K562 (cell line): ENCODE results near the gene BANP. TPM values are rescaled to one million over a fixed set of nuclear protein-coding genes. Genes with fewer than 3 reads are reported as not detected.

Experiments used
- ATAC-seq: fragments of 200-7000 bp; cut with Tn5 transposase; 3 replicates; pipeline ENCODE4 v1.9.1; 2020; ENCODE audit warnings: moderate library complexity
- BruUV-seq: library from RNA; stranded (reverse); fragments of 400-500 nt; replicated peaks from 2 replicates; lab custom pipeline; 2021; lab: Mats Ljungman, UMichigan
- CTCF ChIA-PET: fragments of 300-600 bp; formaldehyde crosslinking; extraction: SDS; loops from one replicate; lab custom pipeline; 2021; ENCODE audit warnings: low intra/inter-chr PET ratio; lab: Yijun Ruan, JAX
- POLR2A ChIA-PET: fragments of 300-600, 350-650 bp; sonication (Branson Sonifier 250); formaldehyde crosslinking; extraction: SDS; loops from one replicate; lab custom pipeline; 2021; ENCODE audit warnings: antibody characterized with exemption, inconsistent platforms; lab: Yijun Ruan, JAX
- DNase-seq, 4 experiments: peaks; one replicate each; pipeline versions ENCODE4 v3.0.0 to v3.0.0-alpha.2; 2011 to 2018; ENCODE audit warnings: low spot score in 3 of 4, mixed read lengths in 3 of 4; ENCODE audit errors: extremely low read depth in 1 of 4
- FAIRE-seq: peaks from 2 replicates; lab custom pipeline; 2011; peaks lifted over from hg19 to GRCh38; lab: Jason Lieb, UNC
- H2AFZ ChIP-seq: 2 replicates; pipeline ENCODE4 v1.6.0; 2011; ENCODE audit warnings: low read depth, low read length, control low read depth, inconsistent platforms
- H3K27ac ChIP-seq: fragments of 200-600 bp; 3 replicates; pipeline ENCODE4 v1.8.0; 2011; ENCODE audit warnings: low read depth, mild to moderate bottlenecking, control low read depth, inconsistent platforms, low read length, moderate library complexity, mixed read lengths; ENCODE audit errors: extremely low read depth
- H3K27me3 ChIP-seq, 2 experiments: fragments of 300-600 bp in 1 of 2; 2 replicates in 1 of 2; 3 replicates in 1 of 2; pipeline versions ENCODE4 v1.6.0 to v1.8.0; 2011; ENCODE audit warnings: inconsistent platforms in 2 of 2, low read length in 2 of 2, mild to moderate bottlenecking in 1 of 2, mixed read lengths in 1 of 2, moderate library complexity in 1 of 2; ENCODE audit not compliant: control insufficient read depth in 2 of 2, insufficient read depth in 2 of 2
- H3K36me3 ChIP-seq: fragments of 300-600 bp; 3 replicates; pipeline ENCODE4 v1.8.0; 2011; ENCODE audit warnings: mild to moderate bottlenecking, low read length, inconsistent platforms; ENCODE audit not compliant: control insufficient read depth, insufficient read depth
- H3K4me1 ChIP-seq, 2 experiments: fragments of 200-600 bp in 1 of 2; replicated peaks in 1 of 2; 2 replicates in 1 of 2; 3 replicates in 1 of 2; pipeline versions ENCODE4 v1.5.1 to v1.8.0; 2011; ENCODE audit warnings: inconsistent platforms in 2 of 2, low read length in 2 of 2, mild to moderate bottlenecking in 1 of 2, mixed read lengths in 1 of 2, moderate library complexity in 1 of 2; ENCODE audit not compliant: control insufficient read depth in 2 of 2, insufficient read depth in 2 of 2
- H3K4me2 ChIP-seq: 2 replicates; pipeline ENCODE4 v1.6.1; 2011; ENCODE audit warnings: low read length, control low read depth, inconsistent platforms, mixed read lengths; ENCODE audit not compliant: insufficient read depth
- H3K4me3 ChIP-seq: fragments of 200-600 bp; sonication (generic), shearing (Covaris generic); 2 replicates; pipeline ENCODE4 v1.5.1; 2016; ENCODE audit warnings: control low read depth, inconsistent platforms
- H3K79me2 ChIP-seq: fragments of 200-600 bp; 3 replicates; pipeline ENCODE4 v1.8.0; 2011; ENCODE audit warnings: low read length, inconsistent platforms; ENCODE audit not compliant: control insufficient read depth, insufficient read depth
- H3K9ac ChIP-seq, 2 experiments: 2 replicates each; pipeline versions ENCODE4 v1.6.0 to v1.6.1; 2011; ENCODE audit warnings: low read depth in 2 of 2, low read length in 2 of 2, control low read depth in 1 of 2, inconsistent platforms in 1 of 2, mild to moderate bottlenecking in 1 of 2, mixed read lengths in 1 of 2; ENCODE audit not compliant: insufficient read depth in 1 of 2
- H3K9me1 ChIP-seq: one replicate; pipeline ENCODE4 v1.6.0; 2011; ENCODE audit warnings: inconsistent platforms, mild to moderate bottlenecking, low read length, moderate library complexity; ENCODE audit not compliant: control insufficient read depth, insufficient read depth
- H3K9me3 ChIP-seq: replicated peaks from 2 replicates; pipeline ENCODE4 v1.5.1; 2011; ENCODE audit warnings: low read depth, low read length, inconsistent platforms; ENCODE audit not compliant: control insufficient read depth, insufficient read depth
- H4K20me1 ChIP-seq: replicated peaks from 2 replicates; pipeline ENCODE4 v1.6.1; 2011; ENCODE audit warnings: low read length, inconsistent platforms, mixed read lengths; ENCODE audit not compliant: control insufficient read depth, insufficient read depth
- NFIC ChIP-seq: fragments of 450-650 bp; IDR thresholded peaks from 2 replicates; pipeline ENCODE4 v1.6.1; 2017; ENCODE audit warnings: mild to moderate bottlenecking, inconsistent platforms
- SAFB ChIP-seq: fragments of 200-400 bp; formaldehyde crosslinking; IDR thresholded peaks from 2 replicates; pipeline ENCODE4 v1.6.1; 2017; ENCODE audit warnings: low read depth, low read length, borderline replicate concordance
- ZFP36 ChIP-seq: fragments of 150-350 bp; IDR thresholded peaks from 2 replicates; pipeline ENCODE4 v1.6.1; 2018; ENCODE audit warnings: low read length, low read depth; ENCODE audit not compliant: partially characterized antibody
- ZNF699 ChIP-seq: fragments of 250-450 bp; sonication (Bioruptor Pico); IDR thresholded peaks from 2 replicates; pipeline ENCODE4 v1.8.0; 2021; ENCODE audit warnings: mild to moderate bottlenecking, moderate library complexity; ENCODE audit not compliant: insufficient replicate concordance
- WGBS: fragments of 100-300 bp; shearing (Covaris generic); methylation state at CpG from one replicate; pipeline ENCODE4 v1.1.6; 2016; ENCODE audit warnings: low coverage, mixed read lengths; ENCODE audit not compliant: insufficient coverage; ENCODE audit errors: missing lambda C conversion rate; 5-methylcytosine and 5-hydroxymethylcytosine counted together
- in situ Hi-C: fragments of 300-500 bp; cut with MboI; formaldehyde crosslinking; loops from 4 replicates; pipeline ENCODE4 v1.15.0; 2018; ENCODE audit warnings: inconsistent platforms, mixed read lengths
- intact Hi-C: fragments of 100-400 bp; cut with micrococcal nuclease; formaldehyde crosslinking; loops from 2 replicates; pipeline ENCODE4 v1.14.2; 2022
- polyA plus RNA-seq, 8 experiments: library from polyadenylated mRNA; depleted of rRNA in 4 of 8; stranded (reverse) in 5 of 8; unstranded in 3 of 8; fragments of >200 nt; fragmentation: Nextera tagmentation in 2 of 8; fragmentation: Illumina TruSeq in 1 of 8; extraction: Ambion mirVana in 2 of 8; extraction: Trizol in 1 of 8; gene quantifications; 2 replicates each; pipeline versions ENCODE4 v1.2.1 to v1.2.3, GENCODE V29; 2011 to 2014; ENCODE audit warnings: inconsistent platforms in 1 of 8, missing spikeins in 1 of 8
- total RNA-seq, 7 experiments: library from RNA; depleted of rRNA in 6 of 7; stranded (reverse); fragments of >200 nt in 6 of 7; fragmentation: Illumina TruSeq in 2 of 7; extraction: Trizol in 2 of 7; gene quantifications; 2 replicates each; pipeline versions ENCODE4 v1.2.1 to v1.2.3, GENCODE V29; 2011 to 2021; ENCODE audit warnings: low replicate concordance in 1 of 7
- TF ChIP-seq, protein P1 (sequence below): fragments of 200-800 bp; sonication (Bioruptor generic); IDR thresholded peaks from 2 replicates; pipeline ENCODE4 v1.6.1; 2017; ENCODE audit warnings: missing genetic modification characterization, missing compliant biosample characterization

The BANP gene
- total and polyA plus RNA-seq, 9 of the 15 experiments (the other 6 are each of a cell fraction or from before 2014, with no cell fraction given) = 4.6 to 22.1 (median 15.6) TPM

DNA sequence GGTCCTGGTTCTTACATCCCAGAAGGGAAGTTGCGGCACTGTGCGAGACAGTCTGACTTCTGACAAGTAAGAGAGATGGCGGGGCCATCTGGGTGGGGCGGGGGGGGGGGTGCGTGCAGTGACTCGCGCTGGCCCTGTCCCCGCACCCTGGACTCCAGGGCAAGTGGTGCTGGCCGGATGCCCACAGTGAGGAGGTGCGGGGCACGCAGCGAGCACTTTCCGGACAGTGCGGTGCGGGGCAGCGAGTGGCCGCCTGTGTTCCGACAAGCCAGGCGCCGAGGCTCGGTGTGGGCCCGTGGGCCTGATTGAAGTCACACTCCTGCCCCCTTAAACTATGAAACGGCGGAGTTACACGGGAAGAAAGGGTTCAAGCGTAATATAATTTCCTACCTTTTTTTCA lies 106.4 kb downstream of the BANP start:
- no peak for ATAC-seq
- no peak overlapping the region for H3K27ac ChIP-seq
- intact Hi-C loops = no loop called here
- WGBS = 95% methylated on average over 10 of the region's 26 CpGs
- no peak overlapping the region for H3K9ac ChIP-seq
- H3K36me3 ChIP-seq = peaks cover 3% of the 10 kb centered on the region; the same call in 2 of the 3 replicates
- peaks cover 3% of the 10 kb centered on the region; the same call in 1 of the 2 replicates for H3K9me3 ChIP-seq
- FAIRE-seq = no peak
- H2AFZ ChIP-seq = no peak overlapping the region
- ChIA-PET CTCF (no interaction called here), POLR2A (interaction anchor here (0.6 kb wide), 1 partner anchor 392 kb away, joined by 3 read pairs; no protein-coding TSS in a partner anchor)
- no peaks in the 10 kb centered on the region for H3K79me2 ChIP-seq
- H4K20me1 ChIP-seq = no peaks in the 10 kb centered on the region
- H3K27me3 ChIP-seq = no peaks in the 10 kb centered on the region
- H3K9me1 ChIP-seq = no peaks in the 10 kb centered on the region
- no peak overlapping the region for H3K4me3 ChIP-seq
- TF ChIP-seq, protein P1, sequence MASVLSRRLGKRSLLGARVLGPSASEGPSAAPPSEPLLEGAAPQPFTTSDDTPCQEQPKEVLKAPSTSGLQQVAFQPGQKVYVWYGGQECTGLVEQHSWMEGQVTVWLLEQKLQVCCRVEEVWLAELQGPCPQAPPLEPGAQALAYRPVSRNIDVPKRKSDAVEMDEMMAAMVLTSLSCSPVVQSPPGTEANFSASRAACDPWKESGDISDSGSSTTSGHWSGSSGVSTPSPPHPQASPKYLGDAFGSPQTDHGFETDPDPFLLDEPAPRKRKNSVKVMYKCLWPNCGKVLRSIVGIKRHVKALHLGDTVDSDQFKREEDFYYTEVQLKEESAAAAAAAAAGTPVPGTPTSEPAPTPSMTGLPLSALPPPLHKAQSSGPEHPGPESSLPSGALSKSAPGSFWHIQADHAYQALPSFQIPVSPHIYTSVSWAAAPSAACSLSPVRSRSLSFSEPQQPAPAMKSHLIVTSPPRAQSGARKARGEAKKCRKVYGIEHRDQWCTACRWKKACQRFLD (CRISPR knock-in tag) = no peak
- TF ChIP-seq ZNF699 (CRISPR knock-in tag) = no peak
- no peak for TF ChIP-seq SAFB
- TF ChIP-seq NFIC = no peak
- no peak for TF ChIP-seq ZFP36
- no TSS peak for BruUV-seq
- H3K4me1 ChIP-seq = no peaks in the 10 kb centered on the region
- H3K4me2 ChIP-seq = no peak overlapping the region
- no peak for DNase-seq
- in situ Hi-C loops = no loop called here
